Rectal smooth muscle tissue (tissue), 1 donor: ENCODE data around the gene ZFYVE9.
"Not testable (repeated sequence)": the region's sequence is repeated elsewhere in the genome, so short reads cannot be mapped to it uniquely, and the experiment has no call there.

Source experiments
- H3K27ac ChIP-seq: one replicate; pipeline ENCODE4 v1.7.0; 2013; ENCODE audit warnings: low read depth, low read length, inconsistent platforms
- H3K27me3 ChIP-seq: one replicate; pipeline ENCODE4 v1.7.0; 2013; ENCODE audit warnings: low read length; ENCODE audit not compliant: control insufficient read depth, insufficient read depth
- H3K36me3 ChIP-seq: one replicate; pipeline ENCODE4 v1.7.0; 2013; ENCODE audit warnings: low read length; ENCODE audit not compliant: control insufficient read depth, insufficient read depth
- H3K4me1 ChIP-seq: one replicate; pipeline ENCODE4 v1.7.0; 2013; ENCODE audit warnings: low read length; ENCODE audit not compliant: control insufficient read depth, insufficient read depth
- H3K4me3 ChIP-seq: one replicate; pipeline ENCODE4 v1.7.0; 2013; ENCODE audit warnings: low read length
- H3K9ac ChIP-seq: one replicate; pipeline ENCODE4 v1.7.0; 2013; ENCODE audit warnings: low read length

The ZFYVE9 gene

GRCh38 chr1:52141513-52142219 is at the start of gene ZFYVE9:
Gene ZFYVE9 (plus strand): TSS chr1:52142089. CDS start chr1:52233207, 91,118 bp downstream.
- H3K36me3 ChIP-seq, result no peaks in the 10 kb centered on the region
- H3K27ac ChIP-seq, result peak within 1 kb of the TSS; percentile 91
- no peaks in the 10 kb centered on the region for H3K4me1 ChIP-seq
- H3K9ac ChIP-seq, result peak within 1 kb of the TSS; percentile 57
- peak within 1 kb of the TSS; percentile 88 for H3K4me3 ChIP-seq
- H3K27me3 ChIP-seq, result no peaks in the 10 kb centered on the region

GRCh38 chr1:52094300-52094699 is 47.6 kb upstream of the ZFYVE9 start:
- H3K4me1 ChIP-seq, H3K27me3 ChIP-seq, H3K4me3 ChIP-seq, H3K9ac ChIP-seq, H3K36me3 ChIP-seq, H3K27ac ChIP-seq: not testable (repeated sequence)

DNA sequence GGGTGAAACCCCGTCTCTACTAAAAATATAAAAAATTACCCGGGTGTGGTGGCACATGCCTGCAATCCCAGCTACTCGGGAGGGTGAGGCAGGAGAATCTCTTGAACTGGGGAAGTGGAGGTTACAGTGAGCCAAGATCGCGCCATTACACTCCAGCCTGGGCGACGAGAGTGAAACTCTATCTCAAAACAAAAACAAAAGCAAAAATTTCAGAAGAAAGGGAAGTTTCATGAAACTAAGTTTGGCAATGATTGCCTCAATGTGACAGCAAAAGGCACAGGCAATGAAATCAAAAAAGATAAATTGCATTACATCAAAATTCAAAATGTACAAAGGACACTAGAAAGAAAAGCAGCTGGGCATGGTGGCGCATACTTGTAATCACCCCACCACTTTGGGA is 45.7 kb upstream of the ZFYVE9 start:
- Histone ChIP-seq H3K9ac (no peak overlapping the region), H3K4me1 (no peaks in the 10 kb centered on the region), H3K36me3 (no peaks in the 10 kb centered on the region), H3K27ac (no peak overlapping the region), H3K4me3 (no peak overlapping the region), H3K27me3 (no peaks in the 10 kb centered on the region)

DNA sequence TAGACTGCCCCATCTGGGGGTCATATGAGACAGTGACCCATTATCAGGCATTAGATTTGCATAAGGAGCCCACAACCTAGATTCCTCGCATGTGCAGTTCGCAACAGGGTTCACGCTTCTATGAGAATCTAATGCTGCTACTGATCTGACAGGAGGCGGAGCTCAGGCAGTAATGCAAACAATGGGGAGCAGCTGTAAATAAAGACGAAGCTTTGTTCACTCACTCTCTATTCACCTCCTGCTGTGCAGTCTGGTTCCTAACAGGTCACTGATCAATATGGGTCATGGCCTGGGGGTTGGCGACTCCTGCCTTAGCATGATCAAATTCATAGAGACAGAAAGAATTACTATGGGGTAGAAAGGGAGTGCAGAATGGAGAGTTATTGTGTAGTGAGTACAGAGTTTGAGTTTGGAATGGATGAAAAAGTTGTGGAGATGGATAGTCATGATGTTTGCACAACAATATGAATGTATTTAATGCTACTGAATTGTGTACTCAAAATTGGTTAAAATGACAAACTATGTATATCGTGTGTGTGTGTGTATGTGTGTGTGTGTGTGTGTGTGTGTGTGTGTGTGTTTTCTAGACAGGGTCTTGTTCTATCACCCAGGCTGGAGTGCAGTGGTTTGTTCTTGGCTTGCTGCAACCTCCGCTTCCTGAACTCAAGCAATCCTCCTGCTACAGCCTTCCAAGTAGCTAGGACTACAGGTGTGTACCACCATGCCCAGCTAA is 43.6 kb upstream of the ZFYVE9 start:
- no peak overlapping the region for H3K27ac ChIP-seq
- no peaks in the 10 kb centered on the region for H3K36me3 ChIP-seq
- H3K4me3 ChIP-seq, result no peak overlapping the region
- H3K4me1 ChIP-seq, result no peaks in the 10 kb centered on the region
- no peaks in the 10 kb centered on the region for H3K27me3 ChIP-seq
- H3K9ac ChIP-seq, result no peak overlapping the region

- Histone ChIP-seq H3K27me3 (no peaks in the 10 kb centered on the region), H3K36me3 (no peaks in the 10 kb centered on the region), H3K27ac (no peak overlapping the region), H3K4me3 (no peak overlapping the region), H3K9ac (no peak overlapping the region), H3K4me1 (no peaks in the 10 kb centered on the region)
Measured at GRCh38 chr1:52102336-52103013, 39.4 kb upstream of the ZFYVE9 start.

DNA sequence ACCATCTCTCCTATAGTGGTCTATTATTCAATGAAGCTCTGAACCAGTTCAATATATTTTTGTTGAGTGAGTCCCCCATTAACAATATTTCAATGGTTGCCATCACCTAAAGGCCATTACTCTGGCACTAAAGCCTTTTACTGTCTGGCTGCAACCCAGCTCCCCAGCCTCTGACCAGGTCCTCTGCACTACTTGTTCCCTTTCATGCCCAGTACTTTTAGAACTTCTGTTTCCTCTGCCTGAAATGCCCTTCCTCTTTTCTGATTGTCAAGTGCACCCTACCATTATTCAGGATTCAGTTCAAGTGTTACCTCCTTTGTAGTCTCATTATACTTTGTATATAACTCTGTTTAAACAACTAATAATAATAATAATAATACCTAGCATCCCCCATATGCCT is 30.4 kb upstream of the ZFYVE9 start:
- H3K36me3 ChIP-seq, result no peaks in the 10 kb centered on the region
- H3K27ac ChIP-seq, result no peak overlapping the region
- H3K4me3 ChIP-seq, result no peak overlapping the region
- no peak overlapping the region for H3K9ac ChIP-seq
- no peaks in the 10 kb centered on the region for H3K4me1 ChIP-seq
- H3K27me3 ChIP-seq, result no peaks in the 10 kb centered on the region

DNA sequence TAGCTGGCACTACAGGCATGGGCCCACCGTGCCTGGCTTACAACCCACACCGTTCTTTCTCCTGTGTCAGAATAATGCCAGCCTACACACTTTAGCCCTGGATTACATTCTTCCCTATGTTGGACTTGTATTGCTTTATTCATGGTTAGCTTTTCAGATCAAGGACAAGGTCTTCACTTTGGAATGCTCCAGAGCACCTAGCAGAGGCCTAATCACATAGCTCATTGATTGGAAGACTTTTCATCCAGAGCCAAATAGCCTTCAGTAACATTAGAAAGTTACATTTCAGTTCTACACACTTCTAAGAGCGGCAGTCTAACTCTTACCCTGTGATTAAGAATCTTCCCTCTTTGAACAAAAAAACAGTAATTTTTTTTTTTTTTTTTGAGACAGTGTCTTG is 29.4 kb upstream of the ZFYVE9 start:
- H3K9ac ChIP-seq, result no peak overlapping the region
- no peaks in the 10 kb centered on the region for H3K36me3 ChIP-seq
- no peaks in the 10 kb centered on the region for H3K4me1 ChIP-seq
- H3K27ac ChIP-seq, result no peak overlapping the region
- no peaks in the 10 kb centered on the region for H3K27me3 ChIP-seq
- no peak overlapping the region for H3K4me3 ChIP-seq

DNA sequence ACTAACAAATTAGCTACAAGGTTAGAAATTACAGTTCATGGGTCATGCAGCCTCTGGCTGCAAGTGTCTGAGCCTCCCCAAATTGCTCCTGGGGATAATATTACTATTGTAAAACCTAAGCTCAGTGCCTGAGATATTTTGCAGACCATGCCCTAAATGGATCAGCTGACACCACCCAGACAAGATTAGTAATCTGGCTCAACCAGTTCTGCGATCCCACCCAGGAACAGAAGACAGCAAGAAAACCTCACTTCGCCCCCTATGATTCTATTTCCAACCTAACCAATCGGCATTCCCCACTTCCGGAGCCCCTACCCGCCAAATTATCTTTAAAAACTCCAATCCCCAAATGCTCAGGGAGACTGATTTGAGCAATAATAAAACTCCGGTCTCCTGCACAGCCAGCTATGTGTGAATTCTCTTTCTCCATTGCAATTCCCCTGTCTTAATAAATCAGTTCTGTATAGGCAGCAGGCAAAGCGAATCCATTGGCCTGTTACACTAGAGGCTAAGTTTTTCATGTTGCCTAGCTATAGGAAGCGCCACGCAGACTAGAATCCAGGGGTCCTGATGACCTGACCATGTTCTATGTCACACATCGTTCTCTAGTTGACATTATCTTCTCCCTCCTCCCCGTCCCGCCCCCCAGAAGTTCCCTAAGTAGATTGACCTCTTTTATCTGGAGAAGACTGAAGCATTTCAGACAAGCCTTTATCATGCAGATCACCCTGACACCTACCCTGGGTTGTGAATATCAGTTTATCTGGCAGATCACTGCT is 22.4 kb upstream of the ZFYVE9 start:
- no peak overlapping the region for H3K27ac ChIP-seq
- no peaks in the 10 kb centered on the region for H3K27me3 ChIP-seq
- H3K36me3 ChIP-seq, result no peaks in the 10 kb centered on the region
- no peaks in the 10 kb centered on the region for H3K4me1 ChIP-seq
- H3K9ac ChIP-seq, result no peak overlapping the region
- H3K4me3 ChIP-seq, result no peak overlapping the region

DNA sequence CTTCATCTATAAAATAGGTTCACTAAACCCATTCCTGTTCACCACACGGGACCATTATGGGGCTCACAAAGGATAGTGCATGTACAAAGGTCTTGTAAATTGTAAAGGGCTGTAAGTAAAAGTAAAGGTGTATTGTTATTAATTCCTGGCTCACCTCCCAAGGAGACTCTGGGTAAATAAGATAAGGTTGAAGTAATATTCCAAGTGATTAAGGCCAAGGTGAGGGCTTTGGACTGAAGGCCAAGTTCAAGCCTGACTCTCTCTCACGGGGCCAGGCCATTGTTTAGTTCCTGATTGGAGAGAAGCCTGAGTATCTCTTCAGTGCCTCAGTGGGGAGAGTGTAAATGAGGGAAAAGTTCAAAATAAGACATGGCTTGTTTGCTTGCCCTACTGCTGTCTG is 19.5 kb upstream of the ZFYVE9 start:
- Histone ChIP-seq H3K27me3 (no peaks in the 10 kb centered on the region), H3K4me3 (no peak overlapping the region), H3K4me1 (no peaks in the 10 kb centered on the region), H3K27ac (no peak overlapping the region), H3K9ac (no peak overlapping the region), H3K36me3 (no peaks in the 10 kb centered on the region)

DNA sequence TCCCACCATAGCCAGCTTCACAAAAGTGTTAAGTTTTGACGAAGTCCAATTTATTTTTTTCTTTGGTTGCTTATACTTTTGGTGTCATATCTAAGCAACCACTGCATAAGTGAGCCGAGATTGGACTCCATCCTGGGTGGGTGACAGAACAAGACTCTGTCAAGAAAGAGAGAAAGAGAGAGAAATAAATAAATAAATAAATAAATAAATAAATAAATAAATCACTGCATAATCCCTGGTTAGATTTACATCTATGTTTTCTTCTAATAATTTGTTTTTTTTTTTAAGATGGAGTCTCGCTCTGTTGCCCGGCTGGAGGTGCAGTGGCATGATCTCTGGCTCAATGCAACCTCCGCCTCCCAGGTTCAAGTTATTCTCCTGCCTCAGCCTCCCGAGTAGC is 18.3 kb upstream of the ZFYVE9 start:
- no peaks in the 10 kb centered on the region for H3K4me1 ChIP-seq
- H3K4me3 ChIP-seq, result no peak overlapping the region
- no peak overlapping the region for H3K9ac ChIP-seq
- H3K36me3 ChIP-seq, result no peaks in the 10 kb centered on the region
- no peaks in the 10 kb centered on the region for H3K27me3 ChIP-seq
- no peak overlapping the region for H3K27ac ChIP-seq

- H3K4me1 ChIP-seq, result no peaks in the 10 kb centered on the region
- H3K27ac ChIP-seq, result no peak overlapping the region
- H3K36me3 ChIP-seq, result no peaks in the 10 kb centered on the region
- H3K4me3 ChIP-seq, result no peak overlapping the region
- H3K9ac ChIP-seq, result no peak overlapping the region
- H3K27me3 ChIP-seq, result no peaks in the 10 kb centered on the region
Measured at GRCh38 chr1:52125736-52126359, 16.0 kb upstream of the ZFYVE9 start.
